Heart right ventricle (tissue), 16 donors: Measurements from ENCODE around the gene COL17A1. TPM values are rescaled to one million over a fixed set of nuclear protein-coding genes. Genes with fewer than 3 reads are reported as not detected.

Source experiments
- ATAC-seq, 8 donors: fragments of 200-7000 bp; cut with Tn5 transposase; one replicate each; pipeline ENCODE4 v1.9.1; 2020; ENCODE audit warnings: mild to moderate bottlenecking in 8 of 8, moderate library complexity in 8 of 8, moderate number of reproducible peaks in 1 of 8
- DNase-seq, 2 donors: peaks; one replicate each; pipeline ENCODE4 v3.0.0-alpha.2; 2020
- H3K27ac ChIP-seq, 10 donors: fragments of 200-600 bp; sonication (generic) in 2 of 10; one replicate each; pipeline versions ENCODE4 v1.5.0 to v1.8.0; 2020 to 2022; ENCODE audit warnings: mild to moderate bottlenecking in 3 of 10
- H3K27me3 ChIP-seq, 7 donors: fragments of 200-600 bp; one replicate each; pipeline ENCODE4 v1.8.0; 2021 to 2022; ENCODE audit warnings: mild to moderate bottlenecking in 2 of 7
- H3K36me3 ChIP-seq, 9 donors: fragments of 200-600 bp; sonication (generic) in 1 of 9; one replicate each; pipeline versions ENCODE4 v1.5.0 to v1.8.0; 2020 to 2022; ENCODE audit warnings: mild to moderate bottlenecking in 2 of 9
- H3K4me1 ChIP-seq, 9 donors: fragments of 200-600 bp; sonication (generic) in 1 of 9; one replicate each; pipeline versions ENCODE4 v1.5.0 to v1.8.0; 2020 to 2022; ENCODE audit warnings: mild to moderate bottlenecking in 4 of 9
- H3K4me3 ChIP-seq, 10 donors: fragments of 200-600 bp; sonication (generic) in 2 of 10; one replicate each; pipeline versions ENCODE4 v1.5.0 to v1.8.0; 2020 to 2022; ENCODE audit warnings: mild to moderate bottlenecking in 7 of 10, moderate library complexity in 2 of 10
- H3K9me3 ChIP-seq, 11 donors: fragments of 200-600 bp in 10 of 11; sonication (generic) in 2 of 11; one replicate each; pipeline versions ENCODE4 v1.5.0 to v1.8.0; 2013 to 2022; ENCODE audit warnings: mild to moderate bottlenecking in 2 of 11, control low read depth in 1 of 11, moderate library complexity in 1 of 11
- CTCF ChIP-seq, 9 donors: fragments of 200-600 bp; sonication (generic) in 2 of 9; IDR thresholded peaks; one replicate each; pipeline versions ENCODE4 v1.5.0 to v1.8.0; 2021 to 2022; ENCODE audit warnings: antibody characterized with exemption in 9 of 9, mild to moderate bottlenecking in 5 of 9, moderate library complexity in 1 of 9
- WGBS, 2 donors: extraction: QIAGEN DNeasy Blood & Tissue Kit; methylation state at CpG; one replicate each; pipeline ENCODE4 v1.1.7; 2013; ENCODE audit warnings: inconsistent platforms in 1 of 2; 5-methylcytosine and 5-hydroxymethylcytosine counted together
- intact Hi-C, 10 donors: fragments of 100-400 bp; cut with DNase I; formaldehyde crosslinking; loops; one replicate each; pipeline versions ENCODE4 v1.11.1 to v1.14.2; 2022
- polyA plus RNA-seq, 2 donors: library from polyadenylated mRNA; stranded (reverse); fragments of 200-250 nt; gene quantifications; one replicate each; pipeline ENCODE4 v1.2.3, GENCODE V29; 2013
- total RNA-seq, 10 donors: library from RNA; stranded (reverse); fragmentation: NEBNext Ultra II Directional in 3 of 10; extraction: Animal tissue kit (Norgen Biotek cat#: 25700) in 3 of 10; gene quantifications; one replicate each; pipeline versions ENCODE4 v1.2.1 to v1.2.4, GENCODE V29; 2021 to 2023
- donor health status: Arrhythmogenic right ventricular cardiomyopathy.
- donor health status: ischemic (EF 13 %, LVEDD 7.1; RV severe dilation, severe dysfunction).
- donor health status: healthy with polysubstance abuse.
- donor health status: DM: no; HTN: yes; CAD: no.
- donor health status: DM: no; HTN: no; CAD: no.
- donor health status: ischemic (EF 25% LVEDD 6.9; RV normal size, moderate dysfunction).
- donor health status: ischemic (EF 25% LVEDD 5.7; RV mildly dilated, moderate dysfunction).
- donor health status: healthy.
- donor health status: DM: yes; HTN: yes; CAD: no.
- donor health status: Ischemic cardiomyopathy.
- donor health status: ischemic (EF 35%, LVEDD 5.7; RV mildly dilated, moderate dysfunction).
- donor health status: nonischemic (EF 11% LVEDD 7.7; RV severe dilation, severe dysfunction).
- donor health status: DM: yes; HTN: yes; CAD: no.
- donor health status: PGD.
- donor health status: ischemic (EF 29% LVEDD 5.4; RV normal size, mild dysfunction).
- donor health status: nonischemic (EF 23%, LVEDD 6.1; RV moderate dilation, normal function).

COL17A1 gene
- total and polyA plus RNA-seq, 12 donors = 0.10 to 0.39 (median 0.16) TPM; not detected in 6

GRCh38 chr10:104059364-104059763 lies 26.3 kb downstream of the COL17A1 start:
- H3K36me3 ChIP-seq = no peaks in the 10 kb centered on the region
- ATAC-seq = no peak
- H3K4me3 ChIP-seq = no peak overlapping the region
- H3K9me3 ChIP-seq = no peaks in the 10 kb centered on the region
- DNase-seq = no peak
- H3K27ac ChIP-seq = no peak overlapping the region
- peaks cover 0 to 3% (median 0%) of the 10 kb centered on the region in 7 donors for H3K27me3 ChIP-seq
- WGBS, 2 donors = 78 to 83% methylated on average over 4 of the region's 4 CpGs
- intact Hi-C loops = loop anchor here in 1 of 10 donors (10.0 kb wide), 1 partner anchor 65 kb away; the partner anchor contains the start of gene SFR1
- no peak for TF ChIP-seq CTCF (IDR thresholded peaks at IDR 0.05)
- no peaks in the 10 kb centered on the region for H3K4me1 ChIP-seq

GRCh38 chr10:104057717-104058116 lies 28.0 kb downstream of the COL17A1 start:
- Histone ChIP-seq H3K4me1 (no peaks in the 10 kb centered on the region), H3K27ac (no peak overlapping the region), H3K27me3 (no peaks in the 10 kb centered on the region), H3K4me3 (no peak overlapping the region), H3K36me3 (no peaks in the 10 kb centered on the region), H3K9me3 (no peaks in the 10 kb centered on the region)
- 79 to 81% methylated on average over 6 of the region's 6 CpGs for WGBS, 2 donors
- DNase-seq = no peak
- TF ChIP-seq CTCF (IDR thresholded peaks at IDR 0.05) = no peak
- no peak for ATAC-seq
- intact Hi-C loops = loop anchor here in 1 of 10 donors (10.0 kb wide), 1 partner anchor 67 kb away; the partner anchor contains the start of gene SFR1

GRCh38 chr10:104056619-104057273 lies 28.9 kb downstream of the COL17A1 start:
- WGBS, 2 donors = 88 to 89% methylated on average over 14 of the region's 14 CpGs
- Histone ChIP-seq H3K4me3 (no peak overlapping the region), H3K27ac (no peak overlapping the region), H3K27me3 (no peaks in the 10 kb centered on the region), H3K9me3 (no peaks in the 10 kb centered on the region), H3K36me3 (no peaks in the 10 kb centered on the region), H3K4me1 (no peaks in the 10 kb centered on the region)
- DNase-seq = no peak
- intact Hi-C loops = loop anchor here in 1 of 10 donors (10.0 kb wide), 1 partner anchor 68 kb away; the partner anchor contains the start of gene SFR1
- no peak for ATAC-seq
- no peak for TF ChIP-seq CTCF (IDR thresholded peaks at IDR 0.05)

GRCh38 chr10:104054430-104054829 lies 31.2 kb downstream of the COL17A1 start:
- intact Hi-C loops = loop anchor here in 1 of 10 donors (10.0 kb wide), 1 partner anchor 70 kb away; the partner anchor contains the start of gene SFR1
- peaks cover 0 to 5% (median 0%) of the 10 kb centered on the region in 9 donors for H3K4me1 ChIP-seq
- H3K27me3 ChIP-seq = no peaks in the 10 kb centered on the region
- no peak for DNase-seq
- ATAC-seq = no peak
- no peaks in the 10 kb centered on the region for H3K9me3 ChIP-seq
- no peak overlapping the region for H3K27ac ChIP-seq
- no peak overlapping the region for H3K4me3 ChIP-seq
- WGBS, 2 donors = 80 to 81% methylated on average over 8 of the region's 8 CpGs
- no peak for TF ChIP-seq CTCF (IDR thresholded peaks at IDR 0.05)
- H3K36me3 ChIP-seq = no peaks in the 10 kb centered on the region
